ENCODE measurements around the gene SHC2.
A peak's percentile ranks its signal among the peaks of the same experiment; 100 is the strongest.

SHC2 gene

GRCh38 chr19:373391-374182, 87.2 kb downstream of the SHC2 start:
- Histone ChIP-seq H4K8ac (ENCODE audit: low read length) (no peak overlapping the region), H3K4me3 (ENCODE audit: insufficient read depth in 1 of 2, low read depth in 1 of 2, low read length in 2 of 2) (no peak overlapping the region), H3K4me2 (ENCODE audit: low read length, poor library complexity, severe bottlenecking) (no peak overlapping the region), H3K36me3 (ENCODE audit: control insufficient read depth in 1 of 2, insufficient read depth in 2 of 2, low read depth in 1 of 2, low read length in 2 of 2) (peaks cover 0 to 3% of the 10 kb centered on the region in 2 experiments), H3K27ac (ENCODE audit: low read length, poor library complexity, severe bottlenecking) (no peak overlapping the region), H3K23ac (ENCODE audit: low read length in 2 of 2) (no peak overlapping the region), H3K14ac (ENCODE audit: low read length in 2 of 2) (peak overlapping the region in 1 of 2 experiments; percentile 79), H3K27me3 (ENCODE audit: control insufficient read depth in 1 of 2, insufficient read depth in 1 of 2, low read length in 2 of 2) (peaks cover 70 to 71% of the 10 kb centered on the region in 2 experiments), H4K91ac (ENCODE audit: low read length) (no peak overlapping the region), H3K4ac (ENCODE audit: low read depth in 1 of 2, low read length in 2 of 2) (no peak overlapping the region), H3K4me1 (ENCODE audit: control insufficient read depth, insufficient read depth, low read depth, low read length) (no peaks in the 10 kb centered on the region), H3K18ac (ENCODE audit: low read depth in 1 of 2, low read length in 2 of 2) (no peak overlapping the region), H2AFZ (ENCODE audit: low read depth, low read length) (no peak overlapping the region), H2BK12ac (ENCODE audit: low read length in 2 of 2) (no peak overlapping the region), H3K9ac (ENCODE audit: low read length) (no peak overlapping the region), H3K79me1 (replicated peaks; ENCODE audit: low read length, poor library complexity, severe bottlenecking) (no peaks in the 10 kb centered on the region), H2BK5ac (ENCODE audit: low read depth, low read length, poor library complexity, severe bottlenecking) (no peak overlapping the region), H3K9me3 (ENCODE audit: control insufficient read depth, low read length) (no peaks in the 10 kb centered on the region), H2AK5ac (ENCODE audit: low read length, severe bottlenecking) (no peak overlapping the region), H2BK120ac (ENCODE audit: low read depth, low read length) (peak overlapping the region; percentile 19), H2BK15ac (ENCODE audit: low read depth, poor library complexity, severe bottlenecking) (no peak overlapping the region)
- 85% methylated on average over 21 of the region's 24 CpGs for WGBS
- DNase-seq = no peak

- Histone ChIP-seq H3K4me3 (ENCODE audit: insufficient read depth in 1 of 2, low read depth in 1 of 2, low read length in 2 of 2) (no peak overlapping the region), H3K4me2 (ENCODE audit: low read length, poor library complexity, severe bottlenecking) (no peak overlapping the region), H3K27me3 (ENCODE audit: control insufficient read depth in 1 of 2, insufficient read depth in 1 of 2, low read length in 2 of 2) (peaks cover 76 to 80% of the 10 kb centered on the region in 2 experiments), H3K9ac (ENCODE audit: low read length) (no peak overlapping the region), H2BK12ac (ENCODE audit: low read length in 2 of 2) (no peak overlapping the region), H2BK15ac (ENCODE audit: low read depth, poor library complexity, severe bottlenecking) (no peak overlapping the region), H3K23ac (ENCODE audit: low read length in 2 of 2) (no peak overlapping the region), H3K9me3 (ENCODE audit: control insufficient read depth, low read length) (no peaks in the 10 kb centered on the region), H3K27ac (ENCODE audit: low read length, poor library complexity, severe bottlenecking) (no peak overlapping the region), H2BK5ac (ENCODE audit: low read depth, low read length, poor library complexity, severe bottlenecking) (no peak overlapping the region), H3K4me1 (ENCODE audit: control insufficient read depth, insufficient read depth, low read depth, low read length) (no peaks in the 10 kb centered on the region), H3K79me1 (replicated peaks; ENCODE audit: low read length, poor library complexity, severe bottlenecking) (no peaks in the 10 kb centered on the region), H3K36me3 (ENCODE audit: control insufficient read depth in 1 of 2, insufficient read depth in 2 of 2, low read depth in 1 of 2, low read length in 2 of 2) (peaks cover 0 to 3% of the 10 kb centered on the region in 2 experiments), H2BK120ac (ENCODE audit: low read depth, low read length) (no peak overlapping the region), H3K4ac (ENCODE audit: low read depth in 1 of 2, low read length in 2 of 2) (no peak overlapping the region), H2AFZ (ENCODE audit: low read depth, low read length) (no peak overlapping the region), H4K91ac (ENCODE audit: low read length) (no peak overlapping the region), H3K14ac (ENCODE audit: low read length in 2 of 2) (no peak overlapping the region), H3K18ac (ENCODE audit: low read depth in 1 of 2, low read length in 2 of 2) (no peak overlapping the region), H2AK5ac (ENCODE audit: low read length, severe bottlenecking) (no peak overlapping the region), H4K8ac (ENCODE audit: low read length) (no peak overlapping the region)
- no peak for DNase-seq
- WGBS = 86% methylated on average over 12 of the region's 14 CpGs
Measured at GRCh38 chr19:372306-372890, 88.4 kb downstream of the SHC2 start.

- no peak overlapping the region for H3K4ac ChIP-seq (ENCODE audit: low read depth in 1 of 2, low read length in 2 of 2)
- H2AK5ac ChIP-seq (ENCODE audit: low read length, severe bottlenecking) = no peak overlapping the region
- H3K4me3 ChIP-seq (ENCODE audit: insufficient read depth in 1 of 2, low read depth in 1 of 2, low read length in 2 of 2) = no peak overlapping the region
- H4K8ac ChIP-seq (ENCODE audit: low read length) = no peak overlapping the region
- DNase-seq = no peak
- H3K27ac ChIP-seq (ENCODE audit: low read length, poor library complexity, severe bottlenecking) = no peak overlapping the region
- H2AFZ ChIP-seq (ENCODE audit: low read depth, low read length) = no peak overlapping the region
- peaks cover 84 to 88% of the 10 kb centered on the region in 2 experiments for H3K27me3 ChIP-seq (ENCODE audit: control insufficient read depth in 1 of 2, insufficient read depth in 1 of 2, low read length in 2 of 2)
- H3K23ac ChIP-seq (ENCODE audit: low read length in 2 of 2) = no peak overlapping the region
- no peak overlapping the region for H2BK15ac ChIP-seq (ENCODE audit: low read depth, poor library complexity, severe bottlenecking)
- no peak overlapping the region for H3K9ac ChIP-seq (ENCODE audit: low read length)
- no peak overlapping the region for H3K4me2 ChIP-seq (ENCODE audit: low read length, poor library complexity, severe bottlenecking)
- no peak overlapping the region for H3K18ac ChIP-seq (ENCODE audit: low read depth in 1 of 2, low read length in 2 of 2)
- H2BK12ac ChIP-seq (ENCODE audit: low read length in 2 of 2) = no peak overlapping the region
- no peak overlapping the region for H3K14ac ChIP-seq (ENCODE audit: low read length in 2 of 2)
- no peaks in the 10 kb centered on the region for H3K79me1 ChIP-seq (replicated peaks; ENCODE audit: low read length, poor library complexity, severe bottlenecking)
- no peaks in the 10 kb centered on the region for H3K4me1 ChIP-seq (ENCODE audit: control insufficient read depth, insufficient read depth, low read depth, low read length)
- no peak overlapping the region for H2BK120ac ChIP-seq (ENCODE audit: low read depth, low read length)
- H4K91ac ChIP-seq (ENCODE audit: low read length) = no peak overlapping the region
- no peak overlapping the region for H2BK5ac ChIP-seq (ENCODE audit: low read depth, low read length, poor library complexity, severe bottlenecking)
- peaks cover 0 to 3% of the 10 kb centered on the region in 2 experiments for H3K36me3 ChIP-seq (ENCODE audit: control insufficient read depth in 1 of 2, insufficient read depth in 2 of 2, low read depth in 1 of 2, low read length in 2 of 2)
- WGBS = 78% methylated on average over 16 of the region's 17 CpGs
- no peaks in the 10 kb centered on the region for H3K9me3 ChIP-seq (ENCODE audit: control insufficient read depth, low read length)
Measured at GRCh38 chr19:371501-372168, 89.2 kb downstream of the SHC2 start.
